ENCODE data around the gene GRIK4.

GRIK4 gene

DNA sequence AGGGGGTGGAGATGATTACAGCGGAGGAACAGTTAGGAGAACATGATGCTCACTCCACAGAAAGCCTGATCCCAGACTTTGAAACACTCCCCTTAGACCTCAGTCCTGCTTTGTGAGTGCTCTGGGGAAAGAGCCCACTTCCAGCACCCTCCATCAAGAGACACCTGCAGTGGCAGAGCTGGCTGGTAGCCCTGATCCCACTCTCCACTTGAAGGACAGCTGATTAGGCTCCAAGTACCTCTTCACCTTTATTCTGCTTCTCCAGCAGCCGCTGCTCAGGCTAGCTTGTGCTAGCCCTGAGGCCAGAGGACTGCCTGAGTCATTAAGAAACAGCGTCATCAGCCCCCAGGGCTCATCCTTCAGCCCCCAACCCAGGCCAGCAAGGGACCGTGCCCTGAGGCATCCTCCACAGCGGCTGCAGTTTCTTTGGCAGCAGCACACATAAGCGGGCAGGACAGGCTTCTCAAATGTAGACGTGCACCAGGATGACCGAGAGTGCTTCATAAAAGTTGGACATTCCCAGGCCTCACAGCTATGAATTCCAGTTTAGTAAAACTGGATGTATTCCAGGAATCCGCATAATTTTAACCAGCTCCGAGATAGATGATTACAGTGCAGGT, 366.3 kb downstream of the GRIK4 start:
- Histone ChIP-seq H3K9me3 (replicated peaks in 1 of 11) (no peaks in the 10 kb centered on the region), H3K4me3 (no peak overlapping the region), H3K27ac (no peak overlapping the region), H4K20me1 (no peaks in the 10 kb centered on the region), H3K36me3 (no peaks in the 10 kb centered on the region), H3K4me1 (peaks cover 0 to 19% (median 13%) of the 10 kb centered on the region in 10 experiments; a peak in 14 of 20 replicates), H3K27me3 (peaks cover 0 to 10% (median 0%) of the 10 kb centered on the region in 11 experiments; a peak in 1 of 22 replicates), H3K9ac (no peak overlapping the region), H3K4me2 (no peak overlapping the region)
- TF ChIP-seq Cebpa-rat (IDR thresholded peaks at IDR 0.05) = no peak

DNA sequence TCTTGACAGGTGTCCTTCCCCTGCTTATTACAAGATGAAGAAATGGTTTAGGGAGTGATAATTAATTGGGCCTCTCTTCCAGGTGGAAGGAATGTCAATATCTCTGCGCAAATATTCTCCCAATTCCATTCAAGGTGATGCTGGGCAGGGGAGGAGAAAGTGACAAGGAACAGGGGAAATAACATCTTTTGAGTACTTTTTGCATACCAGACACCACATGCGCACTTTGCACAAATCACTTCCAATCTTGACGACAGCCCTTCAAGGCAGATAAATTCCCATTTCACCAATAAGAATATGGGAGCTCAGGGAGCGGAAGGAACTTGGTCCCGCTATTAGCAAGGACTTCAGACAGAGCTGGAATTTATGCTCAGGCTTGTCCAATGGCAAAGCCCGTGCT, 367.2 kb downstream of the GRIK4 start:
- 0 out of 22 replicates have a peak, but pooled peaks cover 0 to 5% (median 0%) of the 10 kb centered on the region in 11 experiments for H3K27me3 ChIP-seq
- TF ChIP-seq Cebpa-rat (IDR thresholded peaks at IDR 0.05) = no peak
- no peak overlapping the region for H3K9ac ChIP-seq
- no peak overlapping the region for H3K27ac ChIP-seq
- no peak overlapping the region for H3K4me3 ChIP-seq
- no peaks in the 10 kb centered on the region for H3K36me3 ChIP-seq
- H3K4me2 ChIP-seq = 0 out of 22 replicates have a peak overlapping the region, but pooled peaks of 1 of the 11 experiments have one; percentile 10
- no peaks in the 10 kb centered on the region for H4K20me1 ChIP-seq
- H3K4me1 ChIP-seq = peaks cover 0 to 14% (median 10%) of the 10 kb centered on the region in 10 experiments; a peak in 14 of 20 replicates
- H3K9me3 ChIP-seq (replicated peaks in 1 of 11) = no peaks in the 10 kb centered on the region

DNA sequence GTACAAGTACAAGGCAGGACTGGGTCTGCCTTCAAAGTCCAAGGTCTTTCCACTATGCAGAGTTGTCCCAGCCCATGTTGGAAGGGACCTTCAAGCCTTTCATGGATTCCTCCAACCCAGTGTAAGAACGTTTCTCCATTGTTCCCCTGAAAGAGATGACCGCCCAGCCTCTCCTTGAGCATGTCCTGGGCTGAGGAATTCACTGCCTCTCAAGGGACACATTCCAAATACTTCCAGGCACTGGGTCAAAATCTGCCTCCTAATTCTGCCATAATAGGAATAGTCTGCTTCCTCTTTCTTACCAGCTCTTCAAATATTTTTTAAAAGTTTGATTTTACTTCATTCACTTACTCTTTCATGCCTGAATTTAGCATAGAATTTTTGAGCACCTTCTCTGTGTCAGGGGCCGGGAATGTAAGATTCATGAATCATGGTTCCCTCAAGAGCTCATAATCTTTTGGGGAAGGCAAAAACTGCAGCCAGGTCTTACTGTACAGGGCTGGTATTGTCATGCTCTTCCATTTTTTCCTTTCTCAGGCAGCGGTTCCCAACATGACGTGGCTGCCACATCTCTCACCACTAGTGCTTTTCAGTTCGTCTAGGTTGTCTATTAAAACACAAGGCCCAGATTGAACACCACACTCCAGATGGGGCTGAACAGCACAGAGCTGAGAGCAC, 369.1 kb downstream of the GRIK4 start:
- Histone ChIP-seq H3K36me3 (no peaks in the 10 kb centered on the region), H3K4me3 (no peak overlapping the region), H3K4me1 (peaks cover 0 to 4% (median 0%) of the 10 kb centered on the region in 10 experiments; a peak in 3 of 20 replicates), H3K27ac (no peak overlapping the region), H3K9me3 (replicated peaks in 1 of 11) (no peaks in the 10 kb centered on the region), H3K9ac (no peak overlapping the region), H3K4me2 (no peak overlapping the region), H4K20me1 (no peaks in the 10 kb centered on the region), H3K27me3 (0 out of 22 replicates have a peak, but pooled peaks cover 0 to 4% (median 0%) of the 10 kb centered on the region in 11 experiments)
- no peak for TF ChIP-seq Cebpa-rat (IDR thresholded peaks at IDR 0.05)

DNA sequence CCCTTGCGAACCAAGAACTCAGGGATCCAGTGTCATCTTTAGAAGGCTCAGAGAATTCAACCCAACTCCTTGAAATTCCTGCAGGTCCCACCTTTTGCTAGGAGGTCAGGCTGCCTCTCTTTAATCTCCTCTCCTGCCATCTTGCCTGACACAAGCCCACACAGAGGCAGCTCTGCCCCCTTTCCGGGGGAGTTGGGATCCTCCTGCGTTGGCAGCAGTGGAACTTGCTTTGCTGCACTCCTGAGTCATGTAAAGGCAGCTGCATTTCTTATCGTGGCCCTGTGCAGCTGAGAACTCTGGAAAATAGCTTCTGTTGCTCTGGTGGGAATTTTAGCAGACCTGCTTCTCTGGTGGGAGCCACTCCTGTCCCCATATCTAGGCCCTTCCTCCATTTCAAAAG, 370.0 kb downstream of the GRIK4 start:
- H3K4me3 ChIP-seq = no peak overlapping the region

DNA sequence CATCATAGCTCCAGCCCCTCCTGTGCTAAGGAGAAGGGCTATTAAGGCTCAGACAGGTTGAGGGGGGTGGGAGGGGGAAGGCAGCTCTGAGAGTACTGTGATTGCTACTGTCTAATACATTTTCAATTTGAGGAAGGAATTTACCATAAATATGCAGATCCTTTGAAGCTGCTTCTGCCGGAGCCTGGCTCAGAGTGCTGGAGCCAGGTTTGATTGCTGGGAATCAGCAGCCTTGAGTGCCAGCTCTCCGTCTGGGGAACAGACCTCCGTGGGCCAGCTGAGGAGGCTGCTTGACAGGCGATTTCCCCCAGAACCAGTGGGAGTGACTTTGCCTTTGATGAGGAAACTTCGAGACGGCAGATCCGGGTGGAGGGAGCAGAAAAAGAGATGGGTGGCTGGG, 370.6 kb downstream of the GRIK4 start:
- Histone ChIP-seq H3K9me3 (replicated peaks in 1 of 11) (no peaks in the 10 kb centered on the region), H3K4me1 (peaks cover 0 to 4% (median 0%) of the 10 kb centered on the region in 10 experiments; a peak in 3 of 20 replicates), H4K20me1 (no peaks in the 10 kb centered on the region), H3K4me3 (no peak overlapping the region), H3K4me2 (no peak overlapping the region), H3K27ac (no peak overlapping the region), H3K9ac (no peak overlapping the region), H3K27me3 (0 out of 22 replicates have a peak, but pooled peaks cover 0 to 4% (median 0%) of the 10 kb centered on the region in 11 experiments), H3K36me3 (no peaks in the 10 kb centered on the region)
- TF ChIP-seq Cebpa-rat (IDR thresholded peaks at IDR 0.05) = no peak

More for the DNA sequence above, 370.0 kb downstream of the GRIK4 start:
- no peak overlapping the region for H3K4me2 ChIP-seq
- no peaks in the 10 kb centered on the region for H3K36me3 ChIP-seq
- peaks cover 0 to 4% (median 0%) of the 10 kb centered on the region in 10 experiments; a peak in 3 of 20 replicates for H3K4me1 ChIP-seq
- H3K27me3 ChIP-seq = 0 out of 22 replicates have a peak, but pooled peaks cover 0 to 4% (median 0%) of the 10 kb centered on the region in 11 experiments
- no peaks in the 10 kb centered on the region for H4K20me1 ChIP-seq
- H3K9me3 ChIP-seq (replicated peaks in 1 of 11) = no peaks in the 10 kb centered on the region
- H3K9ac ChIP-seq = no peak overlapping the region
- TF ChIP-seq Cebpa-rat (IDR thresholded peaks at IDR 0.05) = no peak
- H3K27ac ChIP-seq = no peak overlapping the region

DNA sequence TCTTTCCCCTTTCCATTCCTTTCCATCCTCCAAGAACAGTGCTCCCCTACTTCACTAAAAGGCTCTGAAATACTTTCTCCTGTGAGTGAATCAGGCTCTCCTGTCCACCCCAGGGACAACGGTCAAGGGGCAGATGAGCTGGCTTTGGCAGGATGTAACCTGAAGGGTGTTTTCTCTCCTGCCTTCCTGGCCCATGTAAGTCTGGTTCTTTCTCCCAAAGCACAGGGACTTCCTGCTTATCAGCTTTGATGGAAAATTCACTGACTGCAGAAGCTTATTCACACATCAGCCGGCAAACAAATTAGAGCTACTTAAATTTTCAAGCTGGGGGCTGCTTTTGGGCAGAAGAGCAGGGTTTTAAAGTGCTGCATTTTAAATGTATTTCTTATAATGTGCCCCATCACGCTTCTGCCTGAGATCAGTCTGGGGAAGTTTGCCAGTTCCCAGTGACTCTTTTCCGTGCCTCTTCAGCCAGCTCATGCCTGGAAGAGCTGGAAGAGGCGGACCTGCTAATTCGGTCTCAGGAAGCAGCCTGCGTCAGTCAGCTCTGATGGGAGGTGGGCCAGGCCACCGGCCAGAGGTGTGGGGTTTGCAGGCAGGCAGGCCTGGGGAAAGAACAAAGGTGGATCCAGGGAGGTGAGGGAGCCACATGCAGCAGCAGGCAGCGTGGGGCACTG, 372.0 kb downstream of the GRIK4 start:
- H3K9me3 ChIP-seq (replicated peaks in 1 of 11) = no peaks in the 10 kb centered on the region
- H3K4me2 ChIP-seq = no peak overlapping the region
- no peaks in the 10 kb centered on the region for H4K20me1 ChIP-seq
- TF ChIP-seq Cebpa-rat (IDR thresholded peaks at IDR 0.05) = no peak
- H3K4me1 ChIP-seq = peaks cover 0 to 4% (median 0%) of the 10 kb centered on the region in 10 experiments; a peak in 3 of 20 replicates
- H3K9ac ChIP-seq = no peak overlapping the region
- H3K27me3 ChIP-seq = 0 out of 22 replicates have a peak, but pooled peaks cover 0 to 4% (median 0%) of the 10 kb centered on the region in 11 experiments
- H3K36me3 ChIP-seq = no peaks in the 10 kb centered on the region
- H3K4me3 ChIP-seq = no peak overlapping the region
- no peak overlapping the region for H3K27ac ChIP-seq

DNA sequence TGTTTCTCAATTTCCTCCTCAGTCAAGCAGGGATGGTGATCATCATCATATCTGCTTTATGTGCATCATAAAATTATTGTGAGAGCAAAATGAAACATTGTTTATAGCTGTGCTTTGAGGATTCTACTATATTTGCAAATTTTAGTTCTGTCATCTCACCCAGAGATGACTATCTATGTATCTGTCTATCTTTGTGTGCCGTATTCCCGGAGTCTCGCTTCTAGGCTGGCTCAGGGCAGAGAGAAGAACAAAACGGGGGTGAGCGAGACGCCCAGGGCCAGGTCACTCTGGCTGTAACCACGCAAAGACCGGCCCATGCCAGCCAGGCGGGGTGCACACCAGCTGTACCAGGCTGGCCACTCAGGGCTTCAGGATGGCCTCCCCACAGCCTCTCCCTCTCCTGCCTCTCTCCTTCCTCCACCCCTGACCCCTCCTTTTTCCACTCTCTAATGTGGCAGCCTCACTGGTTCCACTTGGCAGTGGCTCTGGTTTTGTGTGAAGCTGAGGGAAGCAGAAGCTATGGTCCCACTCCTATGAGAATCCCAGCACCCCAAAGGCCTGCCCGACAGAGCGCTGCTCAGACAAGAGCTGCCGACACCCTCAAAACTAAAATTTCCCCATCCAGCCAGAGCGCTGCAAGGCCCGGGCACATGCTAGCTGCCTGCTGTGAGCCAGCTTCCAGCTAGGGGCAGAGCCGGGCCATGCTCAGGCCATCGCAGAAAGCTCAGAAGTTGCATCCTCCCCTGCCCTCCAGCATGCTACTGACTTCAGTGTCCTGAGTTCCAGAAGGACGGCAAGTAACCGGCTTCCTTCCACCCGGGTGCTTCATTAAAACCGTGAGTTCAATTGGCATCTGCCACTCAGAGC, 372.8 kb downstream of the GRIK4 start:
- H3K4me2 ChIP-seq = no peak overlapping the region
- H3K4me3 ChIP-seq = no peak overlapping the region
- no peaks in the 10 kb centered on the region for H3K9me3 ChIP-seq (replicated peaks in 1 of 11)
- TF ChIP-seq Cebpa-rat (IDR thresholded peaks at IDR 0.05) = no peak
- no peaks in the 10 kb centered on the region for H4K20me1 ChIP-seq
- H3K27me3 ChIP-seq = 0 out of 22 replicates have a peak, but pooled peaks cover 0 to 4% (median 0%) of the 10 kb centered on the region in 11 experiments
- no peaks in the 10 kb centered on the region for H3K36me3 ChIP-seq
- no peak overlapping the region for H3K9ac ChIP-seq
- H3K27ac ChIP-seq = no peak overlapping the region
- no peaks in the 10 kb centered on the region; a peak in 1 of 20 replicates for H3K4me1 ChIP-seq

DNA sequence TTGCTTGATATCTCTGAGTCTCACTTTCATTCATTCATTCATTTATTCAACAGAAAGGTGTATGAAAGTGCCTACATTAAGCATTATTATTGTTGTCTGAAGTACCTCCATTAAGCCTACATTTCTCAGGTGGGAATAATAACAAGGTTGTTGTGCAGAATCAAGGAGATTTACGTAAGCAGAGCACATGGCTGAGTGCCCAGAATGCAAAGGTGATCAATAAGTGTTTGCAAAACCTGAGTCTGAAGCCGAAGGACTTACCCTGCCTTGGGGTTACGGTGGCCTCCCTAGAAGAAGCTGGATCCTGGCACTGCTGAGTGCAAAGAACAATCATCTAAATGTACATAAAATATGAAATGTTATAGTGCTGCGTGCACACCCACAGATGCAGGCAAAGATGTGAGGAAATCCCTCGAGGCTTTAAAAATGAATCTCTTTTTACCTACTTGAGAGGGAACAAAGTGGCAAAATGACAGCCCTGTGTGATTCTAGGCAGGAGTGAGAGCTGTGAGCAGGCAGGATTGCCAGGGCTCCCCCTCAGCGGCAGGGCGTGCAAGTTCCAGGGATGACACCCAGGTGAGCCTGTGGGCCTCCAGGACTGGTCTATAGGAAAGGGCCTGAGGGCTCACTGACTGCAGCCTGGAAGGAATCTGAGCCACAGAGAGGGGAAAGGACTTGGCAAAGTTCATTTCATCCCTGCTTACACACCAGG, 379.2 kb downstream of the GRIK4 start:
- no peaks in the 10 kb centered on the region for H3K27me3 ChIP-seq
- no peaks in the 10 kb centered on the region for H3K9me3 ChIP-seq (replicated peaks in 1 of 11)

More for the DNA sequence above, 379.2 kb downstream of the GRIK4 start:
- Histone ChIP-seq H3K27ac (no peak overlapping the region), H4K20me1 (no peaks in the 10 kb centered on the region; a peak in 1 of 22 replicates), H3K36me3 (no peaks in the 10 kb centered on the region), H3K4me3 (no peak overlapping the region), H3K4me2 (no peak overlapping the region), H3K4me1 (no peaks in the 10 kb centered on the region), H3K9ac (no peak overlapping the region)
- TF ChIP-seq Cebpa-rat (IDR thresholded peaks at IDR 0.05) = no peak
